H9 (cell line): Measurements from ENCODE around the gene PPP1R7. TPM values are rescaled to one million over a fixed set of nuclear protein-coding genes. Genes with fewer than 3 reads are reported as not detected.

Source experiments
- DNase-seq: peaks from one replicate; pipeline ENCODE4 v3.0.0-alpha.2; 2017
- H2AFZ ChIP-seq: one replicate; pipeline ENCODE4 v1.6.1; 2013; ENCODE audit warnings: mild to moderate bottlenecking, low read length, control low read depth, moderate library complexity
- H2AK5ac ChIP-seq: 2 replicates; pipeline ENCODE4 v1.6.1; 2013; ENCODE audit warnings: low read length, control low read depth, mixed read lengths; ENCODE audit not compliant: insufficient read length
- H2BK120ac ChIP-seq: one replicate; pipeline ENCODE4 v1.6.1; 2013; ENCODE audit warnings: low read depth, mild to moderate bottlenecking, low read length, control low read depth, inconsistent platforms; ENCODE audit not compliant: poor library complexity, severe bottlenecking
- H2BK12ac ChIP-seq: 2 replicates; pipeline ENCODE4 v1.6.1; 2013; ENCODE audit warnings: low read length, control low read depth, mixed read lengths, low read depth; ENCODE audit not compliant: insufficient read length
- H2BK15ac ChIP-seq: 2 replicates; pipeline ENCODE4 v1.6.1; 2013; ENCODE audit warnings: low read depth, low read length, control low read depth
- H2BK20ac ChIP-seq: one replicate; pipeline ENCODE4 v1.6.1; 2013; ENCODE audit warnings: low read depth, mild to moderate bottlenecking, low read length, control low read depth, inconsistent platforms; ENCODE audit not compliant: poor library complexity, severe bottlenecking
- H2BK5ac ChIP-seq: 2 replicates; pipeline ENCODE4 v1.6.1; 2013; ENCODE audit warnings: low read length, control low read depth, mixed read lengths; ENCODE audit not compliant: insufficient read length
- H3K14ac ChIP-seq: 2 replicates; pipeline ENCODE4 v1.6.1; 2013; ENCODE audit warnings: low read length, control low read depth; ENCODE audit not compliant: insufficient read depth
- H3K18ac ChIP-seq: 2 replicates; pipeline ENCODE4 v1.6.1; 2013; ENCODE audit warnings: low read depth, mild to moderate bottlenecking, mixed read lengths, low read length, control low read depth; ENCODE audit not compliant: insufficient read length
- H3K23ac ChIP-seq: 2 replicates; pipeline ENCODE4 v1.6.1; 2013; ENCODE audit warnings: low read length, control low read depth, mixed read lengths, low read depth; ENCODE audit not compliant: insufficient read length
- H3K23me2 ChIP-seq: 2 replicates; pipeline ENCODE4 v1.6.1; 2013; ENCODE audit warnings: low read depth, mild to moderate bottlenecking, mixed read lengths, low read length, control low read depth; ENCODE audit not compliant: insufficient read length, poor library complexity, severe bottlenecking
- H3K27ac ChIP-seq: 2 replicates; pipeline ENCODE4 v1.5.1; 2013; ENCODE audit warnings: low read length, control low read depth, mixed read lengths, low read depth; ENCODE audit not compliant: insufficient read length
- H3K27me3 ChIP-seq: 2 replicates; pipeline ENCODE4 v1.6.1; 2013; ENCODE audit warnings: low read length, control low read depth, inconsistent platforms; ENCODE audit not compliant: insufficient read depth
- H3K4ac ChIP-seq: 2 replicates; pipeline ENCODE4 v1.6.1; 2013; ENCODE audit warnings: low read depth, mild to moderate bottlenecking, control low read depth, inconsistent platforms, low read length, moderate library complexity
- H3K4me1 ChIP-seq: 2 replicates; pipeline ENCODE4 v1.6.1; 2013; ENCODE audit warnings: low read length, control low read depth, inconsistent platforms; ENCODE audit not compliant: insufficient read depth
- H3K4me2 ChIP-seq: 2 replicates; pipeline ENCODE4 v1.6.1; 2013; ENCODE audit warnings: low read length, control low read depth, mixed read lengths; ENCODE audit not compliant: insufficient read length, insufficient read depth
- H3K56ac ChIP-seq: 2 replicates; pipeline ENCODE4 v1.6.1; 2013; ENCODE audit warnings: low read depth, mild to moderate bottlenecking, mixed read lengths, low read length, control low read depth; ENCODE audit not compliant: insufficient read length
- H3K79me1 ChIP-seq: 2 replicates; pipeline ENCODE4 v1.6.1; 2013; ENCODE audit warnings: low read depth, mild to moderate bottlenecking, moderate library complexity, low read length, control low read depth, inconsistent platforms; ENCODE audit not compliant: insufficient read depth, poor library complexity, severe bottlenecking
- H3K79me2 ChIP-seq: 2 replicates; pipeline ENCODE4 v1.6.1; 2013; ENCODE audit warnings: low read length, control low read depth, inconsistent platforms; ENCODE audit not compliant: insufficient read depth
- H3K9ac ChIP-seq: 2 replicates; pipeline ENCODE4 v1.6.1; 2013; ENCODE audit warnings: low read length, control low read depth, mixed read lengths; ENCODE audit not compliant: insufficient read length; ENCODE audit errors: extremely low read depth
- H3K9me3 ChIP-seq: one replicate; pipeline ENCODE4 v1.6.1; 2013; ENCODE audit warnings: low read depth, low read length, inconsistent platforms; ENCODE audit not compliant: control insufficient read depth
- H3T11ph ChIP-seq: one replicate; pipeline ENCODE4 v1.6.1; 2013; ENCODE audit warnings: mild to moderate bottlenecking, low read length, control low read depth, inconsistent platforms
- H4K20me1 ChIP-seq: one replicate; pipeline ENCODE4 v1.6.1; 2013; ENCODE audit not compliant: control insufficient read depth, insufficient read length, insufficient read depth
- H4K5ac ChIP-seq: 2 replicates; pipeline ENCODE4 v1.6.1; 2013; ENCODE audit warnings: low read depth, mild to moderate bottlenecking, mixed read lengths, low read length, control low read depth; ENCODE audit not compliant: insufficient read length
- H4K8ac ChIP-seq: replicated peaks from 2 replicates; pipeline ENCODE4 v1.6.1; 2013; ENCODE audit warnings: low read length, control low read depth, mixed read lengths, low read depth; ENCODE audit not compliant: insufficient read length
- H4K91ac ChIP-seq: 2 replicates; pipeline ENCODE4 v1.6.1; 2013; ENCODE audit warnings: low read depth, mild to moderate bottlenecking, moderate library complexity, mixed read lengths, low read length, control low read depth; ENCODE audit not compliant: insufficient read length
- H3K27ac Mint-ChIP-seq, 3 experiments: 2 replicates in 2 of 3; 3 replicates in 1 of 3; pipeline ENCODE4 v1.8.0; 2020 to 2021; ENCODE audit warnings: mixed read lengths in 3 of 3, mild to moderate bottlenecking in 1 of 3, moderate library complexity in 1 of 3
- H3K27me3 Mint-ChIP-seq: 2 replicates; pipeline ENCODE4 v1.8.0; 2021; ENCODE audit warnings: low read depth, mild to moderate bottlenecking, moderate library complexity, mixed read lengths
- H3K36me3 Mint-ChIP-seq, 3 experiments: 2 replicates in 2 of 3; 3 replicates in 1 of 3; pipeline ENCODE4 v1.8.0; 2020 to 2021; ENCODE audit warnings: low read depth in 3 of 3, mixed read lengths in 3 of 3; ENCODE audit not compliant: insufficient read depth in 1 of 3
- H3K4me1 Mint-ChIP-seq, 2 experiments: 2 replicates each; pipeline ENCODE4 v1.8.0; 2020; ENCODE audit warnings: mixed read lengths in 2 of 2
- H3K4me3 Mint-ChIP-seq, 2 experiments: 2 replicates in 1 of 2; 3 replicates in 1 of 2; pipeline ENCODE4 v1.8.0; 2020 to 2021; ENCODE audit warnings: mild to moderate bottlenecking in 2 of 2, mixed read lengths in 2 of 2, moderate library complexity in 1 of 2
- H3K9me3 Mint-ChIP-seq, 2 experiments: 2 replicates in 1 of 2; 3 replicates in 1 of 2; pipeline ENCODE4 v1.8.0; 2020; ENCODE audit warnings: mild to moderate bottlenecking in 2 of 2, mixed read lengths in 2 of 2, moderate library complexity in 1 of 2
- WGBS: extraction: QIAGEN DNeasy Blood & Tissue Kit; methylation state at CpG from one replicate; pipeline ENCODE4 v1.1.7; 2013; ENCODE audit warnings: missing lambda C conversion rate, low lambda C conversion rate, mixed read lengths; ENCODE audit not compliant: insufficient read length; ENCODE audit errors: extremely low coverage; 5-methylcytosine and 5-hydroxymethylcytosine counted together
- total RNA-seq: library from RNA; stranded (reverse); gene quantifications from 2 replicates; pipeline ENCODE4 v1.2.1, GENCODE V29; 2021
- TF ChIP-seq, protein P1 (sequence below): fragments of 200-600 bp; sonication (generic); conservative IDR thresholded peaks from 3 replicates; pipeline ENCODE4 v1.8.0; 2021; ENCODE audit warnings: antibody characterized with exemption, mild to moderate bottlenecking

Gene PPP1R7
- total RNA-seq, 1 experiment from 2014 or later = 60.2 TPM

DNA sequence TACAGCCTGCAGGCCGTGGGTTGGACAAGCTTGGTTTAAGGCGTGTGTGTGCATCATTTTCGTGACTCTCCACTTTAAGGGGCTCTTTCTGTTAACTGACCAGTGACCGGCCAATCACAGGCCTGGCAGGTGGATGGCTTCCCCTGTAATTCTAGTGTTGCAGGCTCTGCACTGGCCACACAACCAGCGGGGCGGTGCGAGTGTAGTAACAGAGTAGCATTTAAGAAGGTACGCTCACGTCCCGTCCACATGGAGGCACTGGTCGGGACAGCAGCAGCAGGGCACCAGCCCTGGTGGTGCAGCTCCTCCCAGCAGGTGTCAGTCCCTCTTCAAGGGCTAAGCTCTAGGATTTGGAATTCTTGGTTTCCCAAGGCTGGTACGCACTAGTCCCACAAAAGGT is 30.2 kb downstream of the PPP1R7 start:
- Histone ChIP-seq H3K18ac (no peak overlapping the region), H3K4ac (no peak overlapping the region), H2BK20ac (no peak overlapping the region), H4K5ac (no peak overlapping the region), H3K23ac (no peak overlapping the region), H3K9ac (no peak overlapping the region), H3K27ac (no peak overlapping the region), H3K27me3 (no peaks in the 10 kb centered on the region), H3K14ac (no peak overlapping the region), H2BK5ac (no peak overlapping the region), H2BK12ac (no peak overlapping the region), H3K23me2 (no peaks in the 10 kb centered on the region), H3K4me1 (no peaks in the 10 kb centered on the region), H2BK120ac (no peak overlapping the region), H2AFZ (no peak overlapping the region), H2AK5ac (no peak overlapping the region), H4K20me1 (no peaks in the 10 kb centered on the region), H4K8ac (no peak overlapping the region), H3K9me3 (no peaks in the 10 kb centered on the region), H3T11ph (no peak overlapping the region), H3K79me2 (no peaks in the 10 kb centered on the region), H3K4me2 (no peak overlapping the region), H2BK15ac (no peak overlapping the region), H3K56ac (no peak overlapping the region), H3K79me1 (no peaks in the 10 kb centered on the region), H4K91ac (no peak overlapping the region)
- H3K4me3 Mint-ChIP-seq = no peak overlapping the region
- TF ChIP-seq, protein P1, sequence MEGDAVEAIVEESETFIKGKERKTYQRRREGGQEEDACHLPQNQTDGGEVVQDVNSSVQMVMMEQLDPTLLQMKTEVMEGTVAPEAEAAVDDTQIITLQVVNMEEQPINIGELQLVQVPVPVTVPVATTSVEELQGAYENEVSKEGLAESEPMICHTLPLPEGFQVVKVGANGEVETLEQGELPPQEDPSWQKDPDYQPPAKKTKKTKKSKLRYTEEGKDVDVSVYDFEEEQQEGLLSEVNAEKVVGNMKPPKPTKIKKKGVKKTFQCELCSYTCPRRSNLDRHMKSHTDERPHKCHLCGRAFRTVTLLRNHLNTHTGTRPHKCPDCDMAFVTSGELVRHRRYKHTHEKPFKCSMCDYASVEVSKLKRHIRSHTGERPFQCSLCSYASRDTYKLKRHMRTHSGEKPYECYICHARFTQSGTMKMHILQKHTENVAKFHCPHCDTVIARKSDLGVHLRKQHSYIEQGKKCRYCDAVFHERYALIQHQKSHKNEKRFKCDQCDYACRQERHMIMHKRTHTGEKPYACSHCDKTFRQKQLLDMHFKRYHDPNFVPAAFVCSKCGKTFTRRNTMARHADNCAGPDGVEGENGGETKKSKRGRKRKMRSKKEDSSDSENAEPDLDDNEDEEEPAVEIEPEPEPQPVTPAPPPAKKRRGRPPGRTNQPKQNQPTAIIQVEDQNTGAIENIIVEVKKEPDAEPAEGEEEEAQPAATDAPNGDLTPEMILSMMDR = peak; percentile 58
- H3K27me3 Mint-ChIP-seq = no peaks in the 10 kb centered on the region; the same call in 1 of the 2 replicates
- peak; percentile 91 for DNase-seq
- H3K36me3 Mint-ChIP-seq = peaks cover 0 to 10% (median 0%) of the 10 kb centered on the region in 3 experiments; a peak in 1 of 7 replicates
- WGBS = no CpG with 5 or more reads among the region's 12 CpGs
- no peak overlapping the region; a peak in 1 of 7 replicates for H3K27ac Mint-ChIP-seq
- H3K4me1 Mint-ChIP-seq = peaks cover 0 to 6% of the 10 kb centered on the region in 2 experiments; a peak in 2 of 4 replicates
- no peaks in the 10 kb centered on the region for H3K9me3 Mint-ChIP-seq
